GM19099 (cell line): ENCODE results near the gene NDUFA8.
A peak's percentile ranks its signal among the peaks of the same experiment; 100 is the strongest.

Source experiments
- POLR2A ChIP-seq: IDR thresholded peaks from 3 replicates; pipeline ENCODE4 v1.6.1; 2011; ENCODE audit warnings: low read depth; ENCODE audit not compliant: insufficient read length; ENCODE audit errors: extremely low read depth

Gene NDUFA8

DNA sequence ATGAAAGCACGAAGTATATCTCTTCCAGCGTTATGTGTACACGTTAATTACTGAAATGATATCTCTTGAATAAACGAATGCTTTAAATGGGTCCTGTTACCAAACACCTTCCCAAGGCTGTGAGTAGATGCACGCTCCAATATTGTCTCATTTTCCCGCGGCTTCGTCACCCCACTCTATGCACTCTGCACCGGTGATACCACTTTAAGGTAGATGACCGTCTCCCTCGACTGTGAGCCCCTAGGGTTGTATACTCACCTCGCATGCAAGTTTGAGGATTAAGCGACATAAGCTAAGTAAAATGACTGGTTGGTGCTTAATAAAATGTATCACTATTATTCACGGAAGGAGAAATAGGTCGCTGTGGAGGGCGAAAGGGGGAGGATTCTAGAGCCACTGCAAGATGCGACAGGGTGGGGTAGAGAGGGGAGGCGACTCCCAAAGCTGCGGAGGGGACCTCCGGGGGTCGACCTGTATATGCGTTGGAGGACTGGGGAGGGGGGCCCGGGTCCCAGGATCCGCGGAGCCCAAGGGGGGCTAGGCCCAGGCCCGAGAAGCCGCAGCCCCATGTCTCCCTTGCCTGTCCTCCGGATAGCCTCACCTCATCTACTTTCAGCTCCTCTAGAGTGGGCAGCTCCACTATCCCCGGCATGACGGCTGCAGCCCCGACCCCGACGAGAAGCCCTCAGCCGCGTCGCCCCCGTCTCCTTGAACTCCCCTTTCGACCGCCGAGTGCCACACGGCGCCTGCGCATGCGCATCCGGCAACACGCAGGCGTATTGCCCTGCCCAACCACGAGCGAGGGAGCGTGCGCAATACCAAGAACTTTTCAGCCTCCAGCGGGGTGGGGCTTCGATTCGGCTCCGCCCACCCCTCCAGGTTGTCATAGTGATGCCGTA is at the start of gene NDUFA8, which contains the start of gene MORN5:
TSS of gene NDUFA8 (minus strand) at position 754 of the 899 bp plus-strand sequence. CDS start at position 652, 102 bp downstream.
TSS of gene MORN5 (plus strand) at position 883 of the 899 bp plus-strand sequence. CDS start 65 bp downstream, outside the sequence.
- peak; percentile 75 for TF ChIP-seq POLR2A

DNA sequence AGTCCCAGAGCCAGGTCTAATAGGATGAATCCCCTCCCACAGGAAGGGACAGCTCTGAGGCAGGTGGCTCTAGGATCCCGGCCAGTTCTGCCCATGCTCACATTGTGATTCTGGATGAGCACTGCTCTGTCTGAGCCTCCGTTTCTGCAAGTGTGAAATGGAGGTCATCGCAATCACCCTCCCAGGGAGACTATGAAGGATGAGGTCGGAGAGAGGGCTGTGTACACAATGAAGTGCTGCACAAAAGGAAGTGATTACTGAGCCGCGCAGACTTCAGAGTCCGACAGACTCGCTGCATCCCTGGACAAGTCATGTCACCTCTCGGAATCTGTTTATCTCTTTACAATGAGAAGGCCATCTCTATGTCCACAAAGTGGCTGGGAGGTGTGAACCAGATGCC is 47.5 kb upstream of the NDUFA8 start:
- no peak for TF ChIP-seq POLR2A

DNA sequence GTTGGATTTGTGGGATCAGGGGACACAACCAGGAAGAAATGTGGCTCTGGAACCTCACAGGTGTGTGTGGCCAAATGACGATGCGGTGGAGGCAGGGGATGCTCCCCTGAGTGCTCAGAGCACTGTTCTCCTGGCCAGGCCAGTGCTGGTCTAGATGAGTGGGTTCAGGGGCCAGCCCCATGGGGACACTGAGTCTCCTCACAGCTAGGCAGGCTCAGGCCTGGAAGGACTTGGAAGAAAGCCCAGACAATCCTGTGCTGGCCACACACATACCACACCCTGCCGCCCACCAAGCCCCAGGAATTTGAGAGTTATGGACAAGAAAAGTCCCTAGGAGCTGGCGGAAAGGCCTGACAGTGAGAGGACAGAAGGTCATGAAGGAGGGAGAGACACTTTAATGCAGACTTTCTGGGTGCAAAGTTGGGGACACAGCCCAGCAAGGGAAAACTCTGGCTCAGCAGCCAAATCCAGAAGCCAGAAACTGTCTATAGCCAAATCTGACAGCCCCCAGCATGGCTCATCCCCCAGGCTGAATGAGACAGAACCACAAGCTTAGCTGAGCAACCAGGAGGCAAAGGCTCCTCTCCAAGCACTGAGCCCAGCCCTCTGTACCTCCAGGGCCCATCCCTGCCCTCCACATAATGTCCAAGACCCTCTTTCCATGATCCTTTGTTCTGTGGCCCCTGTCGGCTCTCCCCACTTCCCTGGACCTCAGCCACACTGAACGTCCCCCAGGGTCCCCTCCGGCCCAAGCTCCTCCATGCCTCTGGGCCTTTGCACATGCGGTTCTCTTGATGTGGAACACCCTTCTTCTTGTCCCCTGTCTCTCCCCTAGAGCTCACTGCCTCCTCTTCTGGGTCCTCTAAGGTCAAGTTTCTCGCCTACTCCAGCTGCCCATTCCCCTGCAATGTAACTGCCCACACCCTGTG is 46.8 kb upstream of the NDUFA8 start:
- no peak for TF ChIP-seq POLR2A

DNA sequence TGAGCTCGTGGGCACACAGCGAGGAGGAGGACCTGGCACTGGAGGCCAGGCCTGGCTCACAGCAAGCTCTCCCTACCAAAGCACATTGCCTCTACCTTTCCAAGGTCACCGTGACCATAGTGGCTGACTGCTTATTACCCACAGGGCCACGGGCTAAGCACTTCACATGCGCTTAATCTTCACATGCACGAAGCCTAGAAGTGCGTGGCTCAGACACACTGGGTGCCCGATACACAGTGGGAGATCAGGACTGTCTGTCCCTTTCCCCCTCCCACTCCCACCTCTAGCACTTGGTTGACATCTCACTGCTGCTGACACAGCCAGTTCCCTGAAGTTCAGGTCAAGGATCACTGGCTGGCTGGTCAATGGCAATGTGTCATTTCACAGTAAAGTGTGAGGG is 45.6 kb upstream of the NDUFA8 start:
- TF ChIP-seq POLR2A = no peak

DNA sequence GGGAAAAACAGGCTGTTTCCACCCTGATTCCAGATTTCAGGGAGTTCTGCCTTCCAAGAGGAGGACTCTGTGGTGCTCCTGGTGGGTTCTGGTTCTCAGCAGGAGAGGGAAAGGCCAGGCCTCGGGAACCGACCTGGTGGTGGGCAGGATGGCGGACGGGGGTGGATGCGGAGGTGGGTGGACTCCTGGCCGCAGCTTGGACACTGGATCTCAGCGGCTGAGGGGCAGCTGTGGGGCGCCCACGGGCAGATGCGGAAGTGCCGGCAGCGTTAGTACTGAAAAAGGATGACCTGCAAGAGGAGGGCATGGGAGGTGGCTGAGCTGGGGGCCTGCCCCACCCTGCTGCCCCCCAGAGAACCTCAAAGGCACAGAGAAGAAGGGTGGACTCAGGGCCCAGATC is 44.9 kb upstream of the NDUFA8 start:
- no peak for TF ChIP-seq POLR2A

DNA sequence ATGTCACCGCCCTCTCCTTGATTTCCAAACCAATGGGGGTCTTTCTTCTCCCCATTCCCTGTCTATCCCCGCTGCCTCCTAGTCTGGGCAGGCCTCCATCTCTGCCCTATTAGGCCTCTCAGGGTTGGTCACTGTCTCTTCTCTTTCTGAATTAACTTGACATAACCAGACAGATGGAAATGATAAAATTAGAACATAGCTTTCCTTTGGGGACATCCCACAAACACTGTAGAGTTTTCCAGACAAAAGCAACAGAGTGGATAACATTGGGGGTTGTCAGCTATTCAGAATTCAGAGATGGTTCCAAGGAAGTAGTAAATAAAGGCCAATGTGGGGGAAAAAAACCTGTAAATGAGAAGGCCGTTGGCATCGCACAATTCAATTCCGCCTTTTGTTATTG is 44.5 kb upstream of the NDUFA8 start:
- no peak for TF ChIP-seq POLR2A

DNA sequence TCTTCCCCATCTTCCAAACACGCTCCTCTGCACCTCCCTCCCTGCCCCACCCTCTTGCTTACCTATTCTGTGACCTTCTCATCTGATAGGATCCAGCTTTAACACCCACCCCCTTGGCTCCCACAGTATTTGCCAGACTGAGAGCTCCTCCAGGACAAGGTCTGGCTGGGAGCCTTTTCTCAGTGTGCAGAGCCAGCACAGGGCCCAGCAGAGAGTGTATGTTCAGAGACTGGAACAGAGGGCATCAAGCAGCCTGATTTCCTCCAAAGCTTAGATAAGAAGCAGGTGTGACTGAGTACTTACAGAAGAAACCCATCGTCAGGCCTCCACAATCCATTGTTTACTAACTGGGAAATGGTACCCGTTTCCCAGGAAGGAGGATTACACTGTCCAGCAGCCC is 42.5 kb upstream of the NDUFA8 start:
- no peak for TF ChIP-seq POLR2A

DNA sequence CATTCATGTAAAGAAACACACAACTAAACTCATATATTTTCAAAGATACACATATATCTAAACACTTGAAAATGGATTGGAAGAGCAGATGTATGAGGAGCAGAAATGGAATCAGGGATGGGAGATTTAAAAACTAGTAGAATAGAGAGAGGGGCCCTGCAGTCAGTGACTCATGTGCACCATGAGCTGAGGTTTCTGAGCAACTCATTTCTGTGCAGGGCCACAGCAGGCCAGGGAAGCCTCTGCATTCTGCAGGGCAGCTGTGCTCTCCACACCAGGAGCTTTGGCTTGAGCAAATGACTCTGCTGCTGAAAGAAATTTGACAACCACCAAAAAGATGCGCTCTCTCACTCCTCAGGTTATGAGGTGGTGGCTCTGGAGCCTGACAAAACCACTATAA is 42.1 kb upstream of the NDUFA8 start:
- no peak for TF ChIP-seq POLR2A

DNA sequence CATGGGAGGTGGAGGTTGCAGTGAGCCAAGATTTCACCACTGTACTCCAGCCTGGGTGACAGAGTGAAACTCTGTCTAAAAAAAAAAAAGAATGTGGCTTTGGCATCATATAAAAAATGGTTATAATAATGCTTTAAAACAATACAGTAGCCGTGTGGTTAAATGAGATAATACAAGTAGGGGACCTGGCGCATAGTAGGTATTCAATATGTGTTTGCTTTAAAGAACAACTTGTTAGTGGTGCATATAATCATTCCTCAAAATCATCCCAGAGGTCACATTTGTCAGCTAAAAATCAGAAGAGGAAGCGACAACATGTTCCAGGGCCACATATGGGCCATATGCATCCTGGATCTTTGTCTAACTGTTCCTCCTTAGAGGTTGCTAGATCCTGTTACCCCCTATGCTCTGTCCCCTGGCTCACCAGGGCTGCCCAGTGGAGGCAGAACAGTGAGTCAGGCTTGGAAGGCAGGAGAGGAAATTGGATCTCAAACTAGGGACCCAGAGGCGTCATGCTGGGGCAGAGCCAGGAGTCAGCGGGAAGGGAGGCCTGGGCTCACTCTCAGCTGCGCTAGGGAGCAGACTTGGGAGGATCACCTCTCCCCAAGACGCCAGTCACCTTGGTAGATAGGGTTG is 41.5 kb upstream of the NDUFA8 start:
- no peak for TF ChIP-seq POLR2A

DNA sequence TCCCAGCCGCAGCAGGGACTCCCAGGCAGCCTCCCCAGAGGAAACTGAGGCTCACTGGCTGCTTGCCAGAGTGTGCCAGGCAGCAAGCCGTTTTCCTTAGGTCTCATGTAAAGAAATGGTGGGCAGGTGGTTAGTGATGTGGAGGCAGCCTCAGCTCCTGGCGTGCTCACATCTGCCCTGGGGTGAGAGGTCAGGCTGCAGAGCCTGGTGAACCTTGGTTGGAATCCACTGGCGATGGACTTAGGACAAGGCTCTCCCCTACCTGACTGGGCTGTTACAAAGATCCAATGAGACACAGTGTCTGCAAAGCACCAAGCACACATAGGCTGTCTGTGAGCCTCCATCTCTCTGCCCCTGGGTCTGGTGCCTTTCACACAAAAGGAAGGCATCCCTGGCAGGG is 38.3 kb upstream of the NDUFA8 start:
- TF ChIP-seq POLR2A = no peak

DNA sequence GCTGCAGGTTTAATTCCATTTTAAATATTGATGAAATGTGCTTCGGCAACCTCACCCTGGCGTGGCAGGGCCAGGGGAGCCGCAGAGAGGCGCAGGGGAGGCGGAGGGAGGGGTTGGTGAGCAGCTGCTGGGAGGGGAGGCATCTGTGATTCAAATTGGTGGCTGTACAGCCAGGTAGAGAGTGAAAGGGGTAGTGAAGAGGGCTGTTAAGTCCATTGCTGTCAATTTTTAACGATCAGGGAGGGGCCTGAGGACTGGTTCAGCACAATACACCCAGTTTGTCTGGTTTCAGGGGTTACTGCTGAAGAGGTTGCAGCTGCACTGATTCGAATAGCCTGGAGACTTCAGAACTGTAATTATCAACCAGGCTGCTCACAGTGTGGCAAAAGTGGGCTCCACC is 37.8 kb upstream of the NDUFA8 start:
- no peak for TF ChIP-seq POLR2A

DNA sequence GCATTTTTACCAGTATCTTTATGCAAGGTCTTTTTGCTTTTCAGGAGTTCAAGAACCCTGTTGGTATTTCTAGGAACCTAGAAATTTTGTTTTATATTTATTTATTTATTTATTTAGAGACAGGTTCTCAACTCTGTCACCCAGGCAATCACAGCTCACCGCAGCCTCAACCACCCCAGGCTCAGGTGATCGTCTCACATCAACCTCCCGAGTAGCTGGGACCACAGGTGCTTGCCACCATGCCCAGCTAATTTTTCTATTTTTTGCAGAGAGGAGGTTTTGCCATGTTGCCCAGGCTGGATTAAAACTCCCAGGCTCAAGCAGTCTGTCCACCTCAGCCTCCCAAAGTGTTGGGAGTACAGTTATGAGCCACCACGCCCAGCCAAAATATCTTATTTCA is 36.3 kb upstream of the NDUFA8 start:
- no peak for TF ChIP-seq POLR2A

DNA sequence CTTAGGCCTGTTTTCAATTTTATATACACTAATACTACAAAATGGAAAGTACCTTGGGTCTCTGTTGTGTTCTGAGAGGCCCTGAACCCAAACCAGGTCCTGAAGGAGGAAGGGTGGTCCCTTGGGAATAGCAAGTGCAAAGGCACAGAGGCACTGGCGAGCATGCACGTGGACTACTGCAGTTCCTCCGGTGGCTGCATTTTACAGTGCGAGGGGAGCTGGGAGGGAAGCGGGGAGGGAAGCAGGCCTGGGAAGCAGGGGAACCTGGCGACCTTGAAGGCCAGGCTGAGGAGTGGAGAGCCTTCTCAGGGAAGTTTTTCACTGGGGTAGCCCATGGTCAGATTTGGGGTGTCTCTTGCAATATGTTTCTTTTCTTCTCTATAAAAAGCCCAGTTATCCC is 34.1 kb upstream of the NDUFA8 start:
- TF ChIP-seq POLR2A = no peak

DNA sequence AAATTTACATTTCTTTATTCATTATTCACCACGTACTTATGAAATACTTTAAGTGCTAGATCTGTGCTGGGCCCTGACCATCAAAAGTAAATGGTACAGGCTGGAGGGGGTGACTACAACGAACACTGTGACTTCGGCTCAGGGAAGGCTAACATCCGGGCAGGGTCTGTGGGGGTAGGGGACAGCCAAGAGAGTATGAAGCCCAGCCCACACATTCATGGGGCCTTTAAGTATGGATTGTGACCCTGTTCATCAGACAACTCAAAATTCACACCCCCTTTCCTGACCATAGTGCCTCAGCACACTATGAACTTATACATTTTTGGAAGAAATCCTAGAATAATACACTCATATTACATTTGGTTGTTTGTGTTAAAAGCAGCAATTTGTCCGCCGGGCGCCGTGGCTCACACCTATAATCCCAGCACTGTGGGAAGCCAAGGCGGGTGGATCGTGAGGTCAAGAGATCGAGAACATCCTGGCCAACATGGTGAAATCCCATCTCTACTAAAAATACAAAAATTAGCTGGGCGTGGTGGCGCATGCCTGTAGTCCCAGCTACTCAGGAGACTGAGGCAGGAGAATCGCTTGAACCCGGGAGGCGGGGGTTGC is 33.4 kb upstream of the NDUFA8 start:
- no peak for TF ChIP-seq POLR2A

DNA sequence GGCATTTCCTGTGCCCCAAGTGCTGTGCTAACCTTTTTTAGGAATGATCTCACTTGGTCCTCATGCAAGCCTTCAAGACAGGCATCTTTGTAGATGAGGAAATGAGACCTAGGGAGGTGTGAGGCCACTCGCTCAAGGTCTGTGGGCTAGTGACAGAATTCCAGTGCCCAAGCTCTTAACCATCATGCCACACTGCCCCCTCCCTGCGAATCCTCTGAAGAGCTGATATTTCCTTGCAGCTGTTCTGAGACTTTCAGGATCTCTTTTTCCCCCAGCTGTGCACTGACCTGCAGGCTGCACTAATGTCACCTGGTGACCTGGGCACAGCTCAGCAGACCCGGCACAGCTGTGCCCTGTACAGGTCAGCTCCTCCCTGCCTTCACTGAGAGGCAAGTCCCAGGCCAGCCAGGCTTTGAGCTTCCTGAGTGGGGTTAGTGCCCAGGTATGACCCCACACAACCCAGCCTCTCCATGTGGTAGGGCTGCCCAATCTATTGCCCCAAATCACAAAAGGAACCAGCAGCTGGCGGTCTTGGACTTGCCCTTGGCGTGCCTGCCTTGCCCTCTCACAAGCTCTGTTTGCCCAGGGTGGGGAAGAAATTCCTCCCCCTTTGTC is 32.8 kb upstream of the NDUFA8 start:
- TF ChIP-seq POLR2A = no peak

DNA sequence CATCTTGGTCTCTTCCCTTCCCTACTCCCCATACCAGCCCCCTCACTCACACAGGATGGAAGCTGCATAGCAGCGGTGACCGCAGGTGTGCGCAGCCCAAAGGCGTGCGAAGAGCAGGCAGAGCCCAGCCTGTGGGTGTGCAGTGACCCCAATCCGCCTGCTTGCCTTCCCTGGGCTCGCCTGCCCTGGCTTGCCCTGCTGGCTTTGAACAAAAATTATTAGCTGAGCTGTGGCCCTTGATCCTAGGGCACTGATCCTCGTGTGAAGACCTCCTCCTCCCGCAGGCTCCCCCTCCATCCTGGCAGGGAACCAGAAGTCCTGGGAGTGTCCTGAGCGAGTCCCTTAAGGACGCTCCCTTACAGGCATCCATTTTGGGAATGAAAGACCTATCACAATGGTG is 32.0 kb upstream of the NDUFA8 start:
- no peak for TF ChIP-seq POLR2A
